Endothelial cell (in vitro differentiated cells): ENCODE data around the gene TCEANC2. TPM values are rescaled to one million over a fixed set of nuclear protein-coding genes. Genes with fewer than 3 reads are reported as not detected.
"Not testable (repeated sequence)": the region's sequence is repeated elsewhere in the genome, so short reads cannot be mapped to it uniquely, and the experiment has no call there.

Experiments used
- DNase-seq: peaks from one replicate; pipeline ENCODE4 v3.0.0; 2021; ENCODE audit warnings: low spot score
- H3K27ac Mint-ChIP-seq: one replicate; pipeline ENCODE4 v1.8.0; 2021; ENCODE audit warnings: mixed read lengths, inconsistent platforms; ENCODE audit not compliant: unreplicated experiment
- H3K27me3 Mint-ChIP-seq: one replicate; pipeline ENCODE4 v1.8.0; 2021; ENCODE audit warnings: mild to moderate bottlenecking, moderate library complexity, mixed read lengths, inconsistent platforms; ENCODE audit not compliant: unreplicated experiment
- H3K36me3 Mint-ChIP-seq: one replicate; pipeline ENCODE4 v1.8.0; 2021; ENCODE audit warnings: mild to moderate bottlenecking, low read depth, mixed read lengths, inconsistent platforms; ENCODE audit not compliant: unreplicated experiment
- H3K4me1 Mint-ChIP-seq: one replicate; pipeline ENCODE4 v1.8.0; 2021; ENCODE audit warnings: mild to moderate bottlenecking, mixed read lengths, inconsistent platforms; ENCODE audit not compliant: unreplicated experiment
- H3K4me3 Mint-ChIP-seq: one replicate; pipeline ENCODE4 v1.8.0; 2021; ENCODE audit warnings: mild to moderate bottlenecking, mixed read lengths, inconsistent platforms; ENCODE audit not compliant: unreplicated experiment
- H3K9me3 Mint-ChIP-seq: one replicate; pipeline ENCODE4 v1.8.0; 2021; ENCODE audit warnings: mixed read lengths, inconsistent platforms; ENCODE audit not compliant: unreplicated experiment
- CTCF ChIP-seq: fragments of 200-600 bp; sonication (generic); IDR thresholded peaks from one replicate; pipeline ENCODE4 v1.5.0; 2021; ENCODE audit warnings: antibody characterized with exemption; ENCODE audit not compliant: unreplicated experiment
- total RNA-seq: library from RNA; stranded (reverse); fragmentation: NEBNext Ultra II Directional; extraction: Animal tissue kit (Norgen Biotek cat#: 25700); gene quantifications from one replicate; pipeline ENCODE4 v1.2.1, GENCODE V29; 2021; ENCODE audit not compliant: unreplicated experiment

Gene TCEANC2
- total RNA-seq, 1 donor from 2014 or later: 6.3 TPM

DNA sequence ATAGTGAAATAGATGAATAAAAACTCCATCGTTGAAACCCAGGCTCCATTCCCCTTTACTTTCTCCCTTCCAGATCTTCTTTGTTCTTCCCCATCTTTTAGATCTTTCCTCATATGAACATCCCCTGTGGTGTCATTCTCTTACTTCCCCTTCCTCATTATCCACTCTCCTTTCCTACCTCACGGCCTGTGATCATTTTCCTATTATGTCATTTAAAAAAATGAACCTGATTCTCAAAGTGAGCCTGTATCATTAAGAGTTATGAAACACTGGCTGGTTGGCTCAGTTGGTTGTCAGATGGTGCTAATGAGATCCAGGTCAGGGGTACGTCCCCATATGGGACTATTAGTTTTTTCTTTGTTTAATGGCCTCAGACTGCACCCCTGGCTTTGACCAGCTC lies 38.3 kb downstream of the TCEANC2 start:
- Mint-ChIP-seq H3K4me3 (no peak overlapping the region), H3K9me3 (no peaks in the 10 kb centered on the region), H3K36me3 (no peaks in the 10 kb centered on the region), H3K4me1 (peaks cover 17% of the 10 kb centered on the region), H3K27me3 (no peaks in the 10 kb centered on the region), H3K27ac (no peak overlapping the region)
- DNase-seq: no peak
- TF ChIP-seq CTCF: no peak

DNA sequence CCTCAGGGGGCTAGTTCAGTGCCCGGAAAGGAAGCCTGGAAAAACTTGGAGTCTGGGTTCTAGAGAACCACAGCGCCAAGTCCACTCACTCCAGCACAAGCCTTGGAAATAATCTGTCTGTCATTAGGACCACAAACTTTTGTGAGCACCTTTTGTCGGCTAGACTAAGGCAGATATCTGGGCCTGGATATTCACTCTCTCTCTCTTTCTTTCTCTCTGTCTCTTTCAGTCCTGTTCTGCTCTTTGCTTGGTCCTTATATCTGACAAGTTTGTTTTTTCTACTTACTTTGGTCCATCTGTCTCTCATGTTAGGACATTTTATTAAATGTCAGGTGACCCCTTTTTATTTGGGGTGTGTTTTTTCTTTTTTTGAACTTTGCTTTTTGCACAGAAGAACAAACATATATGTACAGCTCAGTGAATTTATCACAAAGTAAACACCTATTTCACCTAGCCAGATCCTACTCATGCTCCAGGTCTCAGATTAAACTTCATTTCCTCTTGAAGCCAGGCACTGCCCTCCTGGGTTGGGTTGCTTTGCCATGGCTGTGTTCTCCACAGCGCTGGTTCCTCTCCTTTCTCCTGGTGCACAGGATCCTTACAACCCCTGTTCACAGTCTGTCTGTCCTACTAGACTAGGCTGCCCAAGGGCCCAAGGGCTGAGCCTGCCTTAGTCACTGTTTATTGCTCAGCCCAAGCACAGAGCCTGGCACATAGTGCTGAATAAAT lies 40.8 kb downstream of the TCEANC2 start:
- Mint-ChIP-seq H3K9me3 (no peaks in the 10 kb centered on the region), H3K4me1 (peaks cover 29% of the 10 kb centered on the region), H3K36me3 (peaks cover 11% of the 10 kb centered on the region), H3K27me3 (no peaks in the 10 kb centered on the region), H3K27ac (no peak overlapping the region), H3K4me3 (no peak overlapping the region)
- TF ChIP-seq CTCF: no peak
- DNase-seq: no peak

DNA sequence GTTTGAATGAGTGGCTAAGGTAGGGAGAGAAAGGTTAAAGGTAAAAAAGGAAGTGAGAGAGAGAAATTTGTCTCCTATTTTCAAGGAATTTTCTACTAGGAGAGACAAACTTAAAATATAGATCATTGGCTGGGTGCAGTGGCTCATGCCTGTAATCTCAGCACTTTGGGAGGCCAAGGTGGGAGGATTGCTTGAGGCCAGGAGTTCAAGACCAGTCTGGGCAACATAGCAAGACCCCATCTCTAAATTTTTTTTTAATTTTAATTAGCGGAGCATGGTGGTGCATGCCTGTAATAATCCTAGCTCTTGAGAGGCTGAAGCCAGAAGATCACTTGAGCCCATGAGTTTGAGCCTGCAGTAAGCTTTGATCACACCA lies 41.3 kb downstream of the TCEANC2 start:
- peaks cover 11% of the 10 kb centered on the region for H3K36me3 Mint-ChIP-seq
- H3K9me3 Mint-ChIP-seq, H3K27ac Mint-ChIP-seq, H3K4me3 Mint-ChIP-seq, H3K27me3 Mint-ChIP-seq, DNase-seq: not testable (repeated sequence)
- peaks cover 31% of the 10 kb centered on the region for H3K4me1 Mint-ChIP-seq

GRCh38 chr1:54095546-54096226 lies 42.3 kb downstream of the TCEANC2 start:
- TF ChIP-seq CTCF: no peak
- H3K27ac Mint-ChIP-seq: no peak overlapping the region
- no peak for DNase-seq

GRCh38 chr1:54096227-54096876 lies 42.9 kb downstream of the TCEANC2 start:
- H3K27ac Mint-ChIP-seq: no peak overlapping the region
- H3K4me1 Mint-ChIP-seq: peaks cover 31% of the 10 kb centered on the region
- no peak for DNase-seq
- no peaks in the 10 kb centered on the region for H3K27me3 Mint-ChIP-seq
- H3K9me3 Mint-ChIP-seq: no peaks in the 10 kb centered on the region
- H3K4me3 Mint-ChIP-seq: no peak overlapping the region
- TF ChIP-seq CTCF: no peak
- peaks cover 13% of the 10 kb centered on the region for H3K36me3 Mint-ChIP-seq

More at GRCh38 chr1:54095546-54096226, 42.3 kb downstream of the TCEANC2 start:
- H3K36me3 Mint-ChIP-seq: peaks cover 11% of the 10 kb centered on the region
- H3K4me1 Mint-ChIP-seq: peaks cover 31% of the 10 kb centered on the region
- no peaks in the 10 kb centered on the region for H3K9me3 Mint-ChIP-seq
- no peak overlapping the region for H3K4me3 Mint-ChIP-seq
- H3K27me3 Mint-ChIP-seq: no peaks in the 10 kb centered on the region
